ENCODE results near the gene BIN1. TPM values are rescaled to one million over a fixed set of nuclear protein-coding genes. Genes with fewer than 3 reads are reported as not detected.

The BIN1 gene
- total and polyA plus RNA-seq, 12 donors: 62.1 to 207 (median 125) TPM

GRCh38 chr2:127063701-127064590 is 43.0 kb downstream of the BIN1 start:
- no peaks in the 10 kb centered on the region for H3K27me3 ChIP-seq
- H3K4me3 ChIP-seq: no peak overlapping the region
- H3K36me3 ChIP-seq (replicated peaks in 1 of 2): peaks cover 0 to 44% of the 10 kb centered on the region in 2 donors
- H3K27ac ChIP-seq: peak overlapping the region in 4 of 5 donors; percentile 48 to 87 (median 85)
- no peaks in the 10 kb centered on the region for H3K9me3 ChIP-seq (replicated peaks in 1 of 3)
- TF ChIP-seq CTCF (IDR thresholded peaks at IDR 0.05) (no peak), POLR2A (IDR thresholded peaks at IDR 0.05) (no peak)
- WGBS, 4 donors: 86 to 90% (median 89%) methylated on average over 12 to 28 of the region's 28 CpGs
- peak in 1 of 7 donors; percentile 57 for DNase-seq
- H3K4me1 ChIP-seq (replicated peaks in 1 of 2): peaks cover 30 to 39% of the 10 kb centered on the region in 2 donors
- intact Hi-C loops (cut with DNase I): loop anchor here in 1 of 2 donors (10.0 kb wide), 1 partner anchor 231 kb away; the partner anchor contains the start of gene ERCC3

- Histone ChIP-seq H3K4me3 (no peak overlapping the region), H3K36me3 (replicated peaks in 1 of 2) (peaks cover 0 to 61% of the 10 kb centered on the region in 2 donors), H3K27me3 (no peaks in the 10 kb centered on the region), H3K27ac (peak overlapping the region in 1 of 5 donors; percentile 49), H3K9me3 (replicated peaks in 1 of 3) (no peaks in the 10 kb centered on the region), H3K4me1 (replicated peaks in 1 of 2) (peaks cover 13 to 22% of the 10 kb centered on the region in 2 donors)
- 65 to 82% (median 74%) methylated on average over 5 to 23 of the region's 23 CpGs for WGBS, 4 donors
- intact Hi-C loops (cut with DNase I): loop anchor here in 1 of 2 donors (10.0 kb wide), 1 partner anchor 233 kb away; the partner anchor contains the start of gene ERCC3
- DNase-seq: peak in 1 of 7 donors; percentile 41
- TF ChIP-seq CTCF (IDR thresholded peaks at IDR 0.05): no peak
- no peak for TF ChIP-seq POLR2A (IDR thresholded peaks at IDR 0.05)
Observed at GRCh38 chr2:127061375-127062273, 45.3 kb downstream of the BIN1 start.

- TF ChIP-seq POLR2A (IDR thresholded peaks at IDR 0.05): no peak
- no peak for TF ChIP-seq CTCF (IDR thresholded peaks at IDR 0.05)
- intact Hi-C loops (cut with DNase I): loop anchor here in 1 of 2 donors (10.0 kb wide), 1 partner anchor 234 kb away; the partner anchor contains the start of gene ERCC3
Observed at GRCh38 chr2:127060264-127060945, 46.5 kb downstream of the BIN1 start.

More at GRCh38 chr2:127060264-127060945, 46.5 kb downstream of the BIN1 start:
- Histone ChIP-seq H3K9me3 (replicated peaks in 1 of 3) (no peaks in the 10 kb centered on the region), H3K27ac (no peak overlapping the region), H3K4me1 (replicated peaks in 1 of 2) (peaks cover 12 to 15% of the 10 kb centered on the region in 2 donors), H3K36me3 (replicated peaks in 1 of 2) (peaks cover 0 to 62% of the 10 kb centered on the region in 2 donors), H3K27me3 (no peaks in the 10 kb centered on the region), H3K4me3 (no peak overlapping the region)
- WGBS, 4 donors: 96 to 97% (median 96%) methylated on average over 22 to 30 of the region's 30 CpGs
- no peak for DNase-seq
